Epithelial cell of proximal tubule (primary cell): ENCODE results near the gene AREL1. TPM values are rescaled to one million over a fixed set of nuclear protein-coding genes. Genes with fewer than 3 reads are reported as not detected.

Source experiments
- DNase-seq: peaks from one replicate; pipeline ENCODE4 v3.0.0-alpha.2; 2011; ENCODE audit warnings: low read depth
- H3K4me3 ChIP-seq: 2 replicates; pipeline ENCODE4 v1.5.1; 2011; ENCODE audit warnings: low read depth, mild to moderate bottlenecking, low read length
- CTCF ChIP-seq: conservative IDR thresholded peaks from 2 replicates; pipeline ENCODE4 v1.5.1; 2012; ENCODE audit warnings: low read depth, mild to moderate bottlenecking, low read length
- total RNA-seq: library from RNA; depleted of rRNA; stranded (reverse); fragments of >200 nt; gene quantifications from 2 replicates; pipeline ENCODE4 v1.2.3, GENCODE V29; 2015

The AREL1 gene
- total RNA-seq, 1 donor from 2014 or later = 35.7 TPM

GRCh38 chr14:74613211-74613914 is 99.5 kb downstream of the AREL1 start:
- H3K4me3 ChIP-seq = peak overlapping the region; percentile 11
- no peak for TF ChIP-seq CTCF
- DNase-seq = no peak

- H3K4me3 ChIP-seq = peak overlapping the region; percentile 75
- DNase-seq = no peak
- peak; percentile 54 for TF ChIP-seq CTCF
These were observed 100.4 kb downstream of the AREL1 start for GRCh38 chr14:74612350-74613021.

- no peak for TF ChIP-seq CTCF
- no peak for DNase-seq
- H3K4me3 ChIP-seq = peak within 1 kb of the TSS; percentile 75
These were observed 101.1 kb downstream of the AREL1 start, which contains the start of gene LTBP2 for GRCh38 chr14:74611650-74612349. LTBP2 (minus strand) TSS chr14:74612237; CDS start chr14:74611944, 293 bp downstream.

Other genes with a start within 250 kb of the AREL1 start
- gene NPC2, start 219.8 kb downstream of the AREL1 start, total RNA-seq = 229 and 281 TPM in 2 replicates
- 41.6 and 50.3 TPM in 2 replicates for gene ISCA2, start 219.3 kb downstream of the AREL1 start, total RNA-seq
- 33.1 and 39.5 TPM in 2 replicates for gene LTBP2, start 100.8 kb downstream of the AREL1 start, total RNA-seq
- 21.4 and 22.9 TPM in 2 replicates for gene FCF1, start 64 bp upstream of the AREL1 start, total RNA-seq
- gene YLPM1, start 50.2 kb upstream of the AREL1 start, total RNA-seq = 20.3 and 22.5 TPM in 2 replicates
- not detected in 2 replicates for gene PROX2, start 163.1 kb upstream of the AREL1 start, total RNA-seq
- gene DLST, start 168.8 kb upstream of the AREL1 start, total RNA-seq = 58.6 and 91.8 TPM in 2 replicates
- gene RPS6KL1, start 210.2 kb upstream of the AREL1 start, total RNA-seq = 18.7 and 21.3 TPM in 2 replicates
- gene PGF, start 242.5 kb upstream of the AREL1 start, total RNA-seq = 6.1 and 7.0 TPM in 2 replicates